Kidney epithelial cell (primary cell): ENCODE results near the gene GPR78. TPM values are rescaled to one million over a fixed set of nuclear protein-coding genes. Genes with fewer than 3 reads are reported as not detected.
"Not testable (repeated sequence)": the region's sequence is repeated elsewhere in the genome, so short reads cannot be mapped to it uniquely, and the experiment has no call there.

Experiments
- DNase-seq: peaks from one replicate; pipeline ENCODE4 v3.0.0-alpha.2; 2010; ENCODE audit warnings: low read depth
- H3K27me3 ChIP-seq: 2 replicates; pipeline ENCODE4 v1.6.0; 2011; ENCODE audit warnings: low read length; ENCODE audit not compliant: control insufficient read depth, insufficient read depth
- H3K36me3 ChIP-seq: 2 replicates; pipeline ENCODE4 v1.5.1; 2011; ENCODE audit warnings: low read length; ENCODE audit not compliant: control insufficient read depth, insufficient read depth
- H3K4me3 ChIP-seq: 2 replicates; pipeline ENCODE4 v1.5.1; 2011; ENCODE audit warnings: low read depth, mild to moderate bottlenecking, control low read depth, low read length
- total RNA-seq: library from RNA; depleted of rRNA; stranded (reverse); fragments of >200 nt; gene quantifications from 2 replicates; pipeline ENCODE4 v1.2.3, GENCODE V29; 2015

The GPR78 gene
- total RNA-seq, 1 donor from 2014 or later: not detected

- H3K36me3 ChIP-seq, H3K4me3 ChIP-seq, DNase-seq: not testable (repeated sequence)
- H3K27me3 ChIP-seq: peaks cover 11% of the 10 kb centered on the region
These were observed 55.8 kb downstream of the GPR78 start for GRCh38 chr4:8635897-8636554.

Other genes starting within 250 kb of the GPR78 start
- gene ACOX3, start 139.7 kb upstream of the GPR78 start, total RNA-seq: 36.0 and 37.4 TPM in 2 replicates
- 20.3 and 22.8 TPM in 2 replicates for gene TRMT44, start 139.6 kb upstream of the GPR78 start, total RNA-seq
- 0.67 and 0.75 TPM in 2 replicates for gene CPZ, start 12.4 kb downstream of the GPR78 start, total RNA-seq